HG02588 (cell line): Measurements from ENCODE around the gene S1PR2.
"Not testable (repeated sequence)": the region's sequence is repeated elsewhere in the genome, so short reads cannot be mapped to it uniquely, and the experiment has no call there.

ENCODE experiments used
- ATAC-seq: cut with Tn5 transposase; IDR thresholded peaks from one replicate; pipeline ENCODE4 v1.9.1; 2021; ENCODE audit warnings: mild to moderate bottlenecking, moderate library complexity; ENCODE audit not compliant: unreplicated experiment

The S1PR2 gene

GRCh38 chr19:10193790-10194499, 37.2 kb downstream of the S1PR2 start:
- peak; percentile 19 for ATAC-seq

GRCh38 chr19:10192922-10193321, 38.2 kb downstream of the S1PR2 start:
- ATAC-seq: no peak

GRCh38 chr19:10191347-10191746, 39.8 kb downstream of the S1PR2 start:
- ATAC-seq: no peak

GRCh38 chr19:10190026-10190425, 41.1 kb downstream of the S1PR2 start:
- no peak for ATAC-seq

- no peak for ATAC-seq
These were observed 41.5 kb downstream of the S1PR2 start for GRCh38 chr19:10189616-10190015.

- no peak for ATAC-seq
These were observed 43.8 kb downstream of the S1PR2 start for GRCh38 chr19:10187315-10187714.

- no peak for ATAC-seq
These were observed 46.5 kb downstream of the S1PR2 start for GRCh38 chr19:10184636-10185035.

- ATAC-seq: no peak
These were observed 47.2 kb downstream of the S1PR2 start for GRCh38 chr19:10183926-10184325.

- no peak for ATAC-seq
These were observed 48.3 kb downstream of the S1PR2 start for GRCh38 chr19:10182847-10183246.

GRCh38 chr19:10182076-10182475, 49.1 kb downstream of the S1PR2 start:
- ATAC-seq: no peak

- no peak for ATAC-seq
These were observed 50.7 kb downstream of the S1PR2 start for GRCh38 chr19:10180459-10180858.

- ATAC-seq: not testable (repeated sequence)
These were observed 51.1 kb downstream of the S1PR2 start for GRCh38 chr19:10180024-10180423.

GRCh38 chr19:10173527-10173926, 57.6 kb downstream of the S1PR2 start:
- no peak for ATAC-seq
